HG02642 (cell line): ENCODE results near the gene CELF5.

ENCODE experiments used
- ATAC-seq: cut with Tn5 transposase; IDR thresholded peaks from one replicate; pipeline ENCODE4 v1.9.1; 2021; ENCODE audit warnings: mild to moderate bottlenecking; ENCODE audit not compliant: unreplicated experiment, poor library complexity

The CELF5 gene

GRCh38 chr19:3236272-3236671, 11.8 kb downstream of the CELF5 start:
- ATAC-seq: no peak

DNA sequence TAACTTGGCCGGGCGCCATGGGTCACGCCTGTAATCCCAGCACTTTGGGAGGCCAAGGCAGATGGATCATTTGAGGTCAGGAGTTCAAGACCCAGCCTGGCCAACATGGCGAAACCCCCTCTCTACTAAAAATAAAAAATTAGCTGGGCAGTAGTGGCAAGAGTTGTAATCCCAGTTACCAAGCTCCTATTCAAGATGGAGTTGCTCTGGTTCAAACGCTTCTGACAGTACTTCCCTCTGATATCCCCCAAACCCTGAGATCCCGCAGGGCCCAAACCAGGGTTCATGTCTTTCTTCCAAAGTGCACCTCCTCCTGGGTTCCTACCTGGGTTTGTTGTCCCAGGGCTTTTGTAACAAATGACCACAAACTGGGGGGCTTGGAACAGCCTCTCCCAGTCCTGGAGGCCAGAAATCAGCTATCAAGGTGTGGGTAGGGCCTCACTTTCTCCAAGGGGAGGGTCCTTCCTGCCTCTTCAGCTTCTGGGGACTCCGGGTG, 13.7 kb downstream of the CELF5 start:
- no peak for ATAC-seq

- no peak for ATAC-seq
These were observed 14.9 kb downstream of the CELF5 start for GRCh38 chr19:3239367-3239766.

- no peak for ATAC-seq
These were observed 19.6 kb downstream of the CELF5 start for GRCh38 chr19:3243819-3244700.

- no peak for ATAC-seq
These were observed 20.6 kb downstream of the CELF5 start for GRCh38 chr19:3245050-3245449.

DNA sequence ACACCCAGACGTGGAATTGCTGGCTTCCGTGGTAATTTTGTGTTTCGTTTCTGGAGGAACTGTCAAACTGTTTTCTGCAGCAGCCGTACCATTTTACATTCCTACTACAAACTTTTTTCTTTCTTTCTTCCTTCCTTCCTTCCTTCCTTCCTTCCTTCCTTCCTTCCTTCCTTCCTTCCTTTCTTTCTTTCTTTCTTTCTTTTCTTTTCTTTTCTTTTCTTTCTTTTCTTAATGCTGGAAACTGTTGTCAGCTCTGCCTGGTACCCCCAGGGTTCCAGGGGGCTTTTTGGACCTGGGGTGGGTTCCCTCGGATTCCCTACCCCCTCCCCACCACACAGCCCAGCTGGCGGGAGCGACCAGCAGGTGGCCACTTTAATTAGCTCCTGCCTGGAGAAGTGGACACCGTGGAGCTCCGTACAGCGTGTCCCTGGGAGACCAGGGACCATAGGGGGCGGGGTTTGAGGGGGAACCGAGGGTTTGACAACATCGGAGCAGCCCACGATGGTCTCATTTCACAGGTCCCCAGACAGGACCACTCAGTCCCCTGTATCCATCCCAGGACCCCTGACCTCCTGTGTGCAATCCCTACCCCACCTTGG, 24.4 kb downstream of the CELF5 start:
- no peak for ATAC-seq

GRCh38 chr19:3249408-3249807, 24.9 kb downstream of the CELF5 start:
- ATAC-seq: no peak

DNA sequence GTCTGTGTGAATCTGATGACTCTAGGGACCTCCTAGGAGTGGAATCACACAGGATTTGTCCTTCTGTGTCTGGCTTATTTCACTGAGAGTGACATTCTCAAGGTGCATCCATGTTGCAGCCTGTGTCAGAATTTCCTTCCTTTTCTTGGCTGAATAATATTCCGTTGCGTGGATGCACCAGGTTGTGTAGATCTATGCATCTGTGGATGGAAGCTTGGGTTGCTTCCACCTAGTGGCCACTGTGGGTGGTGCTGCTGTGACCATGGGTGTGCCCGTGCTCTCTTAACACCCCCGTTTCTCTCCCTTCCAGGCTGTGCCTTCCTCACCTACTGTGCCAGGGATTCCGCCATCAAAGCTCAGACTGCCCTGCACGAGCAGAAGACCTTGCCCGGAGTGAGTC, 26.2 kb downstream of the CELF5 start:
- no peak for ATAC-seq

- no peak for ATAC-seq
These were observed 26.8 kb downstream of the CELF5 start for GRCh38 chr19:3251229-3251628.

DNA sequence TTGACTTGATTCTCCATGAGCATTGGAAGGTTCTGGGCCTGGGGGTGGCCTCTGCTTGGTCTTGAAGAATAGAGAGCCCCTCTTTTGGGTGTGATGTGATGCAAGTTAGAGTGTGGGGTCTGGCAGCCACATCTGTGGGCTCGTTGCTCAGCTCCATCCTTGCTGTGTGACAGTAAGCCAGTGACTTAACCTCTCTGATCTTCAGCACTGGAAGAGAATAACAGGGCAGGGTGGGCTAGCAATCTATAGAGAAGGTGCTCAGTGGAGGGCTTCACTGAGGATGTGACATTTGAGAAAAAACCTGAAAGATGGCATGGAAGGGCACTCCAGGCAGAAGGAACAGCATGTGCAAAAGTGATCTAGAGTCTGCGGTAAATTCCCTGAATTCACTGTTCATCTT, 28.2 kb downstream of the CELF5 start:
- no peak for ATAC-seq

DNA sequence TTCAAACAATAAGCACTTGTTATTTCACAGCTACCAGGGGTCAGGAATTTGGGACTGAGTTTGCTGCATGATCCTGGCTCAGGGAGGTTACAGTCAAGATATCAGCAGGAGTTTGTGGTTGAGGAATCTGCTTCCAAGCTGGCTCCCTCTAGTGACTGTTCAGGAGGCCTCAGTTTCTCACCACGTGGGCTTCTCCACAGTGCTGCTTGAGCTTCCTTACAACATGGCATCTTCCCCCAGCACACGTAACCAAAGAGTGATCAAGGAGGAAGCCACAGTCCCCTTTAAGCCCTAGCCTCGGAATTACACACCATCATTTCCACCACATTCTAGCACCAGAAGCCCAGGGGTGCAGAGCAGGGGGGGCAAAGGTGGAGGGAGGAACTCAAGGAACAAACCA, 28.8 kb downstream of the CELF5 start:
- no peak for ATAC-seq

GRCh38 chr19:3254520-3254919, 30.1 kb downstream of the CELF5 start:
- ATAC-seq: no peak

GRCh38 chr19:3257071-3257470, 32.6 kb downstream of the CELF5 start:
- ATAC-seq: no peak

DNA sequence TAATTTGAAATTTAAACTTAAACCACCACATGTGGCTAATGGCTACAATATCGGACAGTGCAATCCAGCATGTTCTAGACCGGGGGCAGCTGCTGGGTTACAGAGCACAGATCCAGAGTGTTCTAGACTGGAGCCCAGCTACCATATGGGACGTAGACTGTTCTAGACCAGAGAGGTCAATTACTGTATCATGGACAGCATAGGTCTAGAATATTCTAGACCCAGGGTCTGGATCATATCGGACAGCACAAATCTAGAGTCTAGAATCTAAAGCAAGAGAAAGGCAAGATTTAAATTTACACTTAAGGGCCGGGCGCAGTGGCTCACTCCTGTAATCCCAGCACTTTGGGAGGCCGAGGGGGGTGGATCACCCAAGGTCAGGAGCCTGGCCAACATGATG, 37.9 kb downstream of the CELF5 start:
- ATAC-seq: no peak

DNA sequence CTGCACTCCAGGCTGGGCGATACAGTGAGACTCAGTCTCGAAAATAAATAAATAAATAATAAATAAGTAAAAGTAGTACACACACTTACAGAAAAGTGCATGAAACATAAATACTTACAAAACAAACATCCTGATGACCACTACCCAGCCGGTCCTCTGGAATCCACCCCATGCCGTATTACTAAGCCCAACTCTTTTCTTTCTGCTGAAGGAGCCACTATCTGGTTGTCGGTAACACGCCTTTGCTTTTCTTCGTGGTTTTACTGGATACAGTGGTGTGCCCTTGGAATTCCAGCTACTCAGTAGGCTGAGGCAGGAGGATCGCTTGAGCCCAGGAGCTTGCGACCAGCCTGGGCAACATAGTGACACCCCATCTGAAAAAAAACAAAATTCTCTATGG, 39.4 kb downstream of the CELF5 start:
- ATAC-seq: no peak

GRCh38 chr19:3265432-3265831, 41.0 kb downstream of the CELF5 start:
- ATAC-seq: no peak

- no peak for ATAC-seq
These were observed 41.7 kb downstream of the CELF5 start for GRCh38 chr19:3266092-3266693.

- no peak for ATAC-seq
These were observed 42.5 kb downstream of the CELF5 start for GRCh38 chr19:3266792-3267514.

GRCh38 chr19:3268326-3268725, 43.9 kb downstream of the CELF5 start:
- ATAC-seq: no peak

DNA sequence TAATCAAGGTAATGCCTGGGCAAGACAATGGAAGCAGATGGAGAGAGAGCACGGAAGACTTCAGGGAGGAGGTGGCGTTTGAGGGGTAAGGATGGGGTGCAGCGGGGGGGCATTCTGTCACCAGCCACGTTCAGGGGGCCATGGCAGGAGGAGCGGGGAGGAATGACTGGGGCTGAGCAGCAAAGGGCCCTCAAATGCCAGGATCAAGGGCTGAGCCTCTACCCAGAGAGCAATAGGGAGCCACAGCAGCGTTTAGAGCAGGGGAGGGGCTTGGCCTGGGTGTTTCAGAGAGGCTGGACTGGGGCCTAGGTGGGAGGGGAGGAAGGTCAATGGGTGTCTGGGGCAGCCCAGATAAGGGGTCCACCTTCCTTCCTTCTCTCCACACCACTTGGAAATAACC, 44.3 kb downstream of the CELF5 start:
- ATAC-seq: no peak
